Right cardiac atrium (tissue), 5 donors: Measurements from ENCODE around the gene SMIM3. TPM values are rescaled to one million over a fixed set of nuclear protein-coding genes. Genes with fewer than 3 reads are reported as not detected.
"Not testable (repeated sequence)": the region's sequence is repeated elsewhere in the genome, so short reads cannot be mapped to it uniquely, and the experiment has no call there.

Source experiments
- ATAC-seq, 2 donors: fragments of 200-7000 bp; cut with Tn5 transposase; one replicate each; pipeline versions ENCODE4 v1.8.0 to v1.9.1; 2020; ENCODE audit warnings: moderate library complexity in 2 of 2, mild to moderate bottlenecking in 1 of 2
- DNase-seq, 3 donors: peaks; one replicate each; pipeline ENCODE4 v3.0.0-alpha.2; 2020
- H3K27ac ChIP-seq: one replicate; pipeline ENCODE4 v1.5.1; 2013; ENCODE audit warnings: mild to moderate bottlenecking, low read length, control low read depth, moderate library complexity
- H3K27me3 ChIP-seq: one replicate; pipeline ENCODE4 v1.6.1; 2013; ENCODE audit not compliant: control insufficient read depth, insufficient read depth
- H3K4me1 ChIP-seq: one replicate; pipeline ENCODE4 v1.6.1; 2013; ENCODE audit warnings: low read length; ENCODE audit not compliant: control insufficient read depth, insufficient read depth
- H3K4me3 ChIP-seq: one replicate; pipeline ENCODE4 v1.5.1; 2013; ENCODE audit warnings: low read length, control low read depth
- H3K9me3 ChIP-seq: one replicate; pipeline ENCODE4 v1.6.1; 2013; ENCODE audit warnings: low read length; ENCODE audit not compliant: control insufficient read depth
- WGBS: extraction: QIAGEN DNeasy Blood & Tissue Kit; methylation state at CpG from one replicate; pipeline ENCODE4 v1.1.7; 2013; 5-methylcytosine and 5-hydroxymethylcytosine counted together
- intact Hi-C, 4 donors: fragments of 100-400 bp; cut with DNase I; formaldehyde crosslinking; loops; one replicate each; pipeline versions ENCODE4 v1.11.0 to v1.14.0; 2022 to 2023
- polyA plus RNA-seq: library from polyadenylated mRNA; stranded (reverse); fragments of 200-250 nt; gene quantifications from one replicate; pipeline ENCODE4 v1.2.3, GENCODE V29; 2013
- total RNA-seq, 4 donors: library from RNA; stranded (reverse); fragmentation: NEBNext Ultra II Directional; extraction: Animal tissue kit (Norgen Biotek cat#: 25700); gene quantifications; one replicate each; pipeline ENCODE4 v1.2.1, GENCODE V29; 2021
- donor health status: healthy with polysubstance abuse.
- donor health status: DM: no; HTN: yes; CAD: no.
- donor health status: DM: no; HTN: no; CAD: no.
- donor health status: DM: no; HTN: yes; CAD: no; lungs with severe emphysema.
- donor health status: DM: yes; HTN: yes; CAD: no.

The SMIM3 gene
- total and polyA plus RNA-seq, 5 donors: 16.3 to 33.5 (median 21.2) TPM

DNA sequence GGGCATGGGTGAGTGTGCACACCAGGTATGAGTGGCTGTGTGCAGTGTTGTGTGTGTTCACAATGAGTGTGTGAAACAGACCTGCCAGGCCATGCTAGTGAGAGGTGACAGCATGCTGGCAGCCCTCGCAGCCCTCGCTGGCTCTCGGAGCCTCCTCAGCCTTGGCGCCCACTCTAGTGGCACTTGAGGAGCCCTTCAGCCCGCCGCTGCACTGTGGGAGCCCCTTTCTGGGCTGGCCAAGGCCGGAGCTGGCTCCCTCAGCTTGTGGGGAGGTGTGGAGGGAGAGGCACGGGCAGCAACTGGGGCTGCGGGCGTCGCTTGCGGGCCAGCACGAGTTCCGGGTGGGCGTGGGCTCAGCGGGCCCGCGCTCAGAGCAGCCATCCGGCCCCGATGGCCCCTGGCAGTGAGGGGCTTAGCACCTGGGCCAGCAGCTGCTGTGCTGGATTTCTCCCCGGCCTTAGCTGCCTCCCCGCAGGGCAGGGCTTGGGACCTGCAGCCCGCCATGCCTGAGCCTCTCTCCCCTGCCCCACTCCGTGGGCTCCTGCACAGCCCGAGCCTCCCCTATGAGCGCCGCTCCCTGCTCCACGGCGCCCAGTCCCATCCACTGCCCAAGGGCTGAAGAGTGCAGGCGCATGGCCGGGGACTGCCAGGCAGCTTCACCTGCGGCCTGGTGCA, 66.8 kb downstream of the SMIM3 start:
- not testable (repeated sequence) for H3K27ac ChIP-seq, ATAC-seq, H3K27me3 ChIP-seq, H3K4me3 ChIP-seq, H3K4me1 ChIP-seq, H3K9me3 ChIP-seq
- intact Hi-C loops: loop anchor here in 3 of 4 donors (5.0 kb wide), 2 partner anchors 283 to 288 kb away; no protein-coding TSS in a partner anchor
- DNase-seq: peak in 2 of 3 donors; percentile 24 to 43
- 88% methylated on average over 32 of the region's 32 CpGs for WGBS

DNA sequence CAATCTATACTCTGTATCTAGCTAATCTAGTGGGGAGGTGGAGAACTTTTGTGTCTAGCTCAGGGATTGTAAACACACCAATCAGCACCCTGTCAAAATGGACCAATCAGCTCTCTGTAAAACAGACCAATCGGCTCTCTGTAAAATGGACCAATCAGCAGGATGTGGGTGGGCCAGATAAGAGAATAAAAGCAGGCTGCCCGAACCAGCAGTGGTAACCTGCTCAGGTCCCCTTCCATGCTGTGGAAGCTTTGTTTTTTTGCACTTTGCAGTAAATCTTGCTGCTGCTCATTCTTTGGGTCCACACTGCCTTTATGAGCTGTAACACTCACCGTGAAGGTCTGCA, 67.7 kb downstream of the SMIM3 start, which contains the start of gene IRGM:
Gene IRGM (plus strand): TSS at position 214 of the 346 bp plus-strand sequence. CDS start 1,603 bp downstream, outside the sequence.
- H3K4me3 ChIP-seq, ATAC-seq: not testable (repeated sequence)

More for the DNA sequence above, 67.7 kb downstream of the SMIM3 start, which contains the start of gene IRGM:
- H3K4me1 ChIP-seq, H3K27me3 ChIP-seq, H3K27ac ChIP-seq, DNase-seq, H3K9me3 ChIP-seq: not testable (repeated sequence)
- 78% methylated on average over 3 of the region's 3 CpGs for WGBS
- intact Hi-C loops: loop anchor here in 3 of 4 donors (5.0 kb wide), 2 partner anchors 284 to 289 kb away; no protein-coding TSS in a partner anchor

Other genes with a start within 250 kb of the SMIM3 start
- 100 to 1,000 TPM; 552 to 675 (median 584) TPM for gene SYNPO, start 138.1 kb upstream of the SMIM3 start, total RNA-seq
- 625 TPM for gene SYNPO, start 138.1 kb upstream of the SMIM3 start, polyA plus RNA-seq
- 1 to 10 TPM; 4.0 to 9.3 (median 5.2) TPM for gene MYOZ3, start 117.5 kb upstream of the SMIM3 start, total RNA-seq
- gene MYOZ3, start 117.5 kb upstream of the SMIM3 start, polyA plus RNA-seq: 3.3 TPM
- 10 to 100 TPM; 25.1 to 30.8 (median 26.4) TPM for gene RBM22, start 77.7 kb upstream of the SMIM3 start, total RNA-seq
- gene RBM22, start 77.7 kb upstream of the SMIM3 start, polyA plus RNA-seq: 19.3 TPM
- gene DCTN4, start 19.7 kb upstream of the SMIM3 start, total RNA-seq: 10 to 100 TPM; 41.8 to 51.6 (median 47.6) TPM
- gene DCTN4, start 19.7 kb upstream of the SMIM3 start, polyA plus RNA-seq: 22.7 TPM
- gene IRGM, start 67.8 kb downstream of the SMIM3 start, total RNA-seq: not detected
- not detected for gene IRGM, start 67.8 kb downstream of the SMIM3 start, polyA plus RNA-seq
- gene ZNF300, start 126.2 kb downstream of the SMIM3 start, total RNA-seq: 1 to 10 TPM; 1.4 to 2.5 (median 1.6) TPM
- gene ZNF300, start 126.2 kb downstream of the SMIM3 start, polyA plus RNA-seq: 1.6 TPM
- 1,000 to 10,000 TPM; 1,359 to 2,012 (median 1,429) TPM for gene GPX3, start 241.8 kb downstream of the SMIM3 start, total RNA-seq
- gene GPX3, start 241.8 kb downstream of the SMIM3 start, polyA plus RNA-seq: 1,982 TPM